ENCODE measurements around the gene DNAAF5. TPM values are rescaled to one million over a fixed set of nuclear protein-coding genes. Genes with fewer than 3 reads are reported as not detected.
"Not testable (repeated sequence)": the region's sequence is repeated elsewhere in the genome, so short reads cannot be mapped to it uniquely, and the experiment has no call there.

The DNAAF5 gene
- total RNA-seq, 4 donors from 2014 or later: 26.8 to 75.8 (median 45.3) TPM

- no peaks in the 10 kb centered on the region for H3K9me3 ChIP-seq
- no peak overlapping the region for H3K4me3 ChIP-seq
- no peak overlapping the region for H3K27ac ChIP-seq
- peak in 1 of 3 donors; percentile 38 for DNase-seq
- H3K36me3 ChIP-seq: peaks cover 0 to 29% (median 0%) of the 10 kb centered on the region in 3 donors
- H3K27me3 ChIP-seq: no peaks in the 10 kb centered on the region
- no peaks in the 10 kb centered on the region for H3K4me1 ChIP-seq
- TF ChIP-seq CTCF (IDR thresholded peaks at IDR 0.05) (no peak), POLR2A (IDR thresholded peaks at IDR 0.05) (no peak)
Observed at GRCh38 chr7:739983-740942, 13.8 kb downstream of the DNAAF5 start.

- Histone ChIP-seq H3K4me1 (no peaks in the 10 kb centered on the region), H3K27me3 (no peaks in the 10 kb centered on the region)
Observed at GRCh38 chr7:741191-741671, 14.7 kb downstream of the DNAAF5 start.

GRCh38 chr7:741850-742249, 15.4 kb downstream of the DNAAF5 start:
- H3K4me1 ChIP-seq: no peaks in the 10 kb centered on the region
- TF ChIP-seq CTCF (IDR thresholded peaks at IDR 0.05) (no peak), POLR2A (IDR thresholded peaks at IDR 0.05) (no peak)
- H3K9me3 ChIP-seq: no peaks in the 10 kb centered on the region
- H3K27ac ChIP-seq: no peak overlapping the region
- H3K27me3 ChIP-seq: no peaks in the 10 kb centered on the region
- no peak overlapping the region for H3K4me3 ChIP-seq
- H3K36me3 ChIP-seq: peaks cover 0 to 33% (median 0%) of the 10 kb centered on the region in 3 donors
- DNase-seq: no peak

More at GRCh38 chr7:741191-741671, 14.7 kb downstream of the DNAAF5 start:
- Histone ChIP-seq H3K27ac (no peak overlapping the region), H3K4me3 (no peak overlapping the region), H3K36me3 (peaks cover 0 to 33% (median 0%) of the 10 kb centered on the region in 3 donors), H3K9me3 (no peaks in the 10 kb centered on the region)
- DNase-seq: no peak
- TF ChIP-seq CTCF (IDR thresholded peaks at IDR 0.05) (no peak), POLR2A (IDR thresholded peaks at IDR 0.05) (no peak)

GRCh38 chr7:742791-743190, 16.3 kb downstream of the DNAAF5 start:
- TF ChIP-seq POLR2A (IDR thresholded peaks at IDR 0.05) (no peak), CTCF (IDR thresholded peaks at IDR 0.05) (no peak)
- H3K27ac ChIP-seq: no peak overlapping the region
- no peaks in the 10 kb centered on the region for H3K4me1 ChIP-seq
- H3K4me3 ChIP-seq: no peak overlapping the region
- no peak for DNase-seq
- no peaks in the 10 kb centered on the region for H3K27me3 ChIP-seq
- H3K36me3 ChIP-seq: peaks cover 0 to 33% (median 0%) of the 10 kb centered on the region in 3 donors
- H3K9me3 ChIP-seq: no peaks in the 10 kb centered on the region

- peaks cover 0 to 33% (median 0%) of the 10 kb centered on the region in 3 donors for H3K36me3 ChIP-seq
- H3K9me3 ChIP-seq, DNase-seq, H3K4me3 ChIP-seq, H3K27me3 ChIP-seq, H3K27ac ChIP-seq, H3K4me1 ChIP-seq: not testable (repeated sequence)
Observed at GRCh38 chr7:743341-744127, 17.0 kb downstream of the DNAAF5 start.

- H3K36me3 ChIP-seq: peaks cover 0 to 33% (median 0%) of the 10 kb centered on the region in 3 donors
- H3K27me3 ChIP-seq, DNase-seq, H3K4me3 ChIP-seq, H3K9me3 ChIP-seq, H3K27ac ChIP-seq, H3K4me1 ChIP-seq: not testable (repeated sequence)
Observed at GRCh38 chr7:744128-744520, 17.6 kb downstream of the DNAAF5 start.
